Transverse colon (tissue), 4 donors: ENCODE measurements around the gene MEGF11. TPM values are rescaled to one million over a fixed set of nuclear protein-coding genes. Genes with fewer than 3 reads are reported as not detected.
A peak's percentile ranks its signal among the peaks of the same experiment; 100 is the strongest.
"Not testable (repeated sequence)": the region's sequence is repeated elsewhere in the genome, so short reads cannot be mapped to it uniquely, and the experiment has no call there.

Source experiments
- DNase-seq: peaks from one replicate; pipeline ENCODE4 v3.0.0-alpha.2; 2019
- H3K27ac ChIP-seq, 4 donors: fragments of 200-600 bp; sonication (generic); 2 replicates each; pipeline ENCODE4 v1.5.1; 2016 to 2018; ENCODE audit warnings: inconsistent platforms in 4 of 4
- H3K27me3 ChIP-seq: fragments of 200-600 bp; sonication (generic); 2 replicates; pipeline ENCODE4 v1.5.1; 2017; ENCODE audit warnings: inconsistent platforms
- H3K36me3 ChIP-seq, 4 donors: fragments of 200-600 bp; sonication (generic); 2 replicates each; pipeline ENCODE4 v1.5.1; 2017 to 2019; ENCODE audit warnings: inconsistent platforms in 4 of 4
- H3K4me1 ChIP-seq, 4 donors: fragments of 200-600 bp; sonication (generic); 2 replicates each; pipeline ENCODE4 v1.5.1; 2017 to 2020; ENCODE audit warnings: inconsistent platforms in 4 of 4
- H3K4me3 ChIP-seq, 4 donors: fragments of 200-600 bp; sonication (generic); 1 replicate in 1 of 4; 2 replicates in 3 of 4; pipeline versions ENCODE4 v1.5.1 to v1.6.1; 2017 to 2019; ENCODE audit warnings: inconsistent platforms in 4 of 4
- H3K9me3 ChIP-seq, 2 donors: fragments of 200-600 bp; sonication (generic); 2 replicates each; pipeline ENCODE4 v1.5.1; 2017 to 2019; ENCODE audit warnings: inconsistent platforms in 2 of 2
- EP300 ChIP-seq: sonication (generic); formaldehyde crosslinking; IDR thresholded peaks from one replicate; pipeline ENCODE4 v1.6.1; 2017; ENCODE audit warnings: antibody characterized with exemption, low read depth
- POLR2A ChIP-seq: fragments of 450-650 bp; IDR thresholded peaks from one replicate; pipeline ENCODE4 v1.6.1; 2016; ENCODE audit warnings: antibody characterized with exemption, mild to moderate bottlenecking, moderate library complexity
- POLR2AphosphoS5 ChIP-seq, 3 donors: sonication (generic); formaldehyde crosslinking; IDR thresholded peaks; one replicate each; pipeline ENCODE4 v1.6.1; 2016; ENCODE audit warnings: antibody characterized with exemption in 3 of 3
- WGBS, 2 donors: methylation state at CpG; one replicate each; pipeline ENCODE4 v1.1.5; 2018; ENCODE audit warnings: low coverage in 1 of 2; 5-methylcytosine and 5-hydroxymethylcytosine counted together
- in situ Hi-C, 4 donors: fragments of 200-750 bp; cut with MboI; loops; one replicate each; pipeline versions ENCODE4 v1.15.0 to v1.15.1; 2017; ENCODE audit warnings: low sequenced_read_pairs in 3 of 4, low pct_ligation_motif_present in 1 of 4, low pct_unique_long_range_greater_than_20kb in 1 of 4
- intact Hi-C: fragments of 100-400 bp; cut with DNase I; formaldehyde crosslinking; loops from one replicate; pipeline ENCODE4 v1.15.1; 2023; ENCODE audit warnings: low total_unique reads
- total RNA-seq, 4 donors: library from RNA; depleted of rRNA; stranded (reverse); fragments of >200 nt; gene quantifications; one replicate each; pipeline ENCODE4 v1.1.0, GENCODE V29; 2016
- TF ChIP-seq, protein P1 (sequence below), 5 experiments: fragments of 200-600 bp in 3 of 5; fragments of 450-650 bp in 2 of 5; sonication (generic) in 3 of 5; IDR thresholded peaks; 1 replicate in 2 of 5; 2 replicates in 3 of 5; pipeline ENCODE4 v1.5.1; 2016 to 2017; ENCODE audit warnings: antibody characterized with exemption in 5 of 5, inconsistent platforms in 3 of 5, mild to moderate bottlenecking in 2 of 5, moderate library complexity in 1 of 5

MEGF11 gene
- total RNA-seq, 4 donors from 2014 or later: 0.16 TPM; not detected in 3

DNA sequence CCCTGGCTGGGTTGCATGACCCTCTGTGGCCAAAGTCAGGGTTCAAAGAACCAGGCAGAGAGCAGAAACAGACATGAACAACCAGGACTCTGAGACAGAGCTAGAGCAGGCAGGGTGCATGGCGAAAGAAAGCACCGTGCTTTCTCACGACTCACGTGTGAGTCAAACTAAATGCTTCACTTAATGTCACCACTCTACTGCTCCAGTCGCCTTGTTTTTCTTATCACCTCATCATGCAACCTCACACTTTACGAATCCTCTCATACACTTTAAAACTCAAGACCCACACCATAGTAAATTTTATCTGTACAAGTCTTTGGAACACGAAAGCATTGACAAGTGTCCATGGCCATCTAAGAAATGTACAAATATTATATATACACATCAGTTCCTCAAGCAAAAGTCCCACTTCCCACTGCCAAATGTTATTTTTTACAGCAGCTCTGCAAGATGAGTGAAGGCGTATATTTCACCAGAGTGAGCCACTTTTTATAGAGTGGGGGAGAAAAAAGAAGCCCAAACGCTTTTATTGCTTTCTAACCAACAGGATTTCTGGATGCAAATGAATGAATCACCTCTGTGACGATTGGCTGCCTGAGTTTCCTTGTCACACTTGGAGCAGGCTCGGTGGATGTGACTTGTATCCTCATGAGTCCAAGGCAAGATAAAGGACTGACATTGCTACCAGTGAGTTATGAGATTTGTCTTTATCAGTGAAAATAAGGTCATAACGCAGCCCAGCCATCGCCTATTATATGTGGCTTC is 16.0 kb upstream of the MEGF11 start:
- Histone ChIP-seq H3K27me3 (no peaks in the 10 kb centered on the region), H3K4me1 (peaks cover 0 to 6% (median 0%) of the 10 kb centered on the region in 4 donors), H3K9me3 (no peaks in the 10 kb centered on the region), H3K27ac (no peak overlapping the region), H3K4me3 (no peak overlapping the region), H3K36me3 (no peaks in the 10 kb centered on the region)
- in situ Hi-C loops (no loop called here), intact Hi-C loops (no loop called here)
- 29 to 36% methylated on average over 8 to 13 of the region's 13 CpGs for WGBS, 2 donors
- no peak for TF ChIP-seq POLR2AphosphoS5 (IDR thresholded peaks at IDR 0.05)
- TF ChIP-seq, protein P1, sequence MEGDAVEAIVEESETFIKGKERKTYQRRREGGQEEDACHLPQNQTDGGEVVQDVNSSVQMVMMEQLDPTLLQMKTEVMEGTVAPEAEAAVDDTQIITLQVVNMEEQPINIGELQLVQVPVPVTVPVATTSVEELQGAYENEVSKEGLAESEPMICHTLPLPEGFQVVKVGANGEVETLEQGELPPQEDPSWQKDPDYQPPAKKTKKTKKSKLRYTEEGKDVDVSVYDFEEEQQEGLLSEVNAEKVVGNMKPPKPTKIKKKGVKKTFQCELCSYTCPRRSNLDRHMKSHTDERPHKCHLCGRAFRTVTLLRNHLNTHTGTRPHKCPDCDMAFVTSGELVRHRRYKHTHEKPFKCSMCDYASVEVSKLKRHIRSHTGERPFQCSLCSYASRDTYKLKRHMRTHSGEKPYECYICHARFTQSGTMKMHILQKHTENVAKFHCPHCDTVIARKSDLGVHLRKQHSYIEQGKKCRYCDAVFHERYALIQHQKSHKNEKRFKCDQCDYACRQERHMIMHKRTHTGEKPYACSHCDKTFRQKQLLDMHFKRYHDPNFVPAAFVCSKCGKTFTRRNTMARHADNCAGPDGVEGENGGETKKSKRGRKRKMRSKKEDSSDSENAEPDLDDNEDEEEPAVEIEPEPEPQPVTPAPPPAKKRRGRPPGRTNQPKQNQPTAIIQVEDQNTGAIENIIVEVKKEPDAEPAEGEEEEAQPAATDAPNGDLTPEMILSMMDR (IDR thresholded peaks at IDR 0.05): no peak
- no peak for TF ChIP-seq POLR2A
- TF ChIP-seq EP300: no peak
- DNase-seq: peak; percentile 40

DNA sequence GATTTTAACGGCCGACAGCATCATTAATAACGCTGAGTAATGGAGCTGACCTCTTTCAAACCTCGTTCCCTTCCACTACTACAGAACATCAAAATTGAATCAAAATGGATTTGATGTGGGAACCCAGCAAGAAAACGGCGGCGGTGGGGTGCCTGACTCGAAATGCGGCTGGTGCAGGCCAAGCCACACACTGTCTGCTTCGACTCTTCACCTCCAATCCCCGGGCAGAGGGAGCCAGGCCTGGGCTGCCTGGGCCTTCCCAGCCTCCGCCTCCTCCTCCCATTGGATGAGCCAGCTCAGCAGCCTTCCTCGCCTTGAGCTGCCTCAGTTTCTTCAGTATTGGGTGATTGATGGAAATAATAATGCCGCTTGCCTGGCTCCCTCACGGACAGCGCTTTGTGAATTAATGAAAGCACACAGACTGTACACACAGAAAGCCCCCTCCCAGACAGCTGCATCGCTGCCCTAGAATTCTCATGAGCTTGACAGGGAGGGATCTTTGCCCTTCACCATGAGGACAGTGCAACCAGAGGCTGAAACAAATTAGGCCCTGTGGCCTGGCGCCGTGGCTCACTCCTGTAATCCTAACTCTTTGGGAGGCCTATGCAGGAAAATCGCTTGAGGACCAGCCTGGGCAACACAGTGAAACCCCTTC is 11.4 kb upstream of the MEGF11 start:
- intact Hi-C loops (no loop called here), in situ Hi-C loops (no loop called here)
- Histone ChIP-seq H3K27me3 (peaks cover 12% of the 10 kb centered on the region), H3K36me3 (no peaks in the 10 kb centered on the region), H3K4me1 (peaks cover 0 to 6% (median 0%) of the 10 kb centered on the region in 4 donors), H3K9me3 (no peaks in the 10 kb centered on the region), H3K4me3 (no peak overlapping the region), H3K27ac (no peak overlapping the region)
- TF ChIP-seq POLR2A (no peak), POLR2AphosphoS5 (IDR thresholded peaks at IDR 0.05) (no peak), EP300 (no peak)
- TF ChIP-seq, protein P1 (IDR thresholded peaks at IDR 0.05): no peak
- 89 to 91% methylated on average over 6 to 20 of the region's 20 CpGs for WGBS, 2 donors
- DNase-seq: no peak

- DNase-seq, in situ Hi-C loops, H3K4me1 ChIP-seq, H3K4me3 ChIP-seq, H3K27ac ChIP-seq, H3K36me3 ChIP-seq, intact Hi-C loops, H3K9me3 ChIP-seq: not testable (repeated sequence)
- 96% methylated on average over 1 of the region's 1 CpG; no CpG with 5 or more reads in 1 of the 2 donors for WGBS, 2 donors
- peaks cover 18% of the 10 kb centered on the region for H3K27me3 ChIP-seq
These were observed 9.3 kb upstream of the MEGF11 start for GRCh38 chr15:66262837-66263236.

DNA sequence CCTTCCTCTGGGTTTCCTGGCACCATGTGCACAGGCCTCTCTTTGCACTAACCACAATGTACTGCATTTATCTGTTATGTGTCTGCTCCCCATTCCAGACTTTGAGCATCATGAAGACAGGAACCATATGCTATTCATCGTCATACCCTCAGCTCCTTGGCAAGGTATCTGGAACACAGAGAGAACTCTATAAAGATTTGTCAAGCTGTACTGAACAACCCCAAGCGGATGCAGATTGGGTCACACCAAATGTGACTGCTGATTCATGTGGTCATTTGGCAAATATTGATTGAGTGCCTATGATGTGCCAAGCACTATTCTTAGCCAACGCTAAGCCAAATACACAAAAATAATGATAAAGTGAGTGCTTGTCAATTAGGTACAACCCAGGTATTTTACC is 7.5 kb upstream of the MEGF11 start:
- H3K4me1 ChIP-seq: no peaks in the 10 kb centered on the region
- in situ Hi-C loops (no loop called here), intact Hi-C loops (no loop called here)
- no peak overlapping the region for H3K4me3 ChIP-seq
- no peak overlapping the region for H3K27ac ChIP-seq
- H3K9me3 ChIP-seq: no peaks in the 10 kb centered on the region
- no peaks in the 10 kb centered on the region for H3K36me3 ChIP-seq
- WGBS, 2 donors: 91% methylated on average over 3 of the region's 3 CpGs; no CpG with 5 or more reads in 1 of the 2 donors
- H3K27me3 ChIP-seq: peaks cover 34% of the 10 kb centered on the region
- DNase-seq: no peak
- TF ChIP-seq POLR2AphosphoS5 (IDR thresholded peaks at IDR 0.05): no peak
- no peak for TF ChIP-seq POLR2A
- TF ChIP-seq EP300: no peak

DNA sequence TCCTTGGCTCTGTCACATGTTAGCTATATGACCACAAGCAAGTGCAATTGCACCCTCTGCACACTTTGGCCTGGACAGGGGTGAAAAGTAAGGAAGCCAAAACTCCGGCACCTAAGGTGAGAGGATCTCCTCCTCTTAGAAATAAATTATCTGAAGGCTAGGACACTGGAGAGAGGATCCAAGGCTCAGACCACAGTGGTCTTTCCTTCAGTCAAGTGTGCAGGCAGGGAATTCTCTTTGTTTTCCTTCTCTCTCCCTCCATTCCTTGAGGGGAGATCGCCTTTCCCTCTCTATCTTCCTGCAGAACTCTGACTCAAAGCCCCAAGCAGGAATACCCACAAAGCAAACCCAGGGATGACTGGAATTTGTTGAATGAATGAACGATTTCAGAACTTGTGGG is 3.1 kb upstream of the MEGF11 start:
- no peak for DNase-seq
- Histone ChIP-seq H3K4me1 (peaks cover 5 to 30% (median 28%) of the 10 kb centered on the region in 4 donors), H3K27me3 (peaks cover 66% of the 10 kb centered on the region), H3K9me3 (no peaks in the 10 kb centered on the region), H3K4me3 (no peak overlapping the region), H3K27ac (no peak overlapping the region), H3K36me3 (no peaks in the 10 kb centered on the region)
- no peak for TF ChIP-seq POLR2AphosphoS5 (IDR thresholded peaks at IDR 0.05)
- TF ChIP-seq, protein P1 (IDR thresholded peaks at IDR 0.05): no peak
- 71% methylated on average over 3 of the region's 3 CpGs; no CpG with 5 or more reads in 1 of the 2 donors for WGBS, 2 donors
- in situ Hi-C loops (no loop called here), intact Hi-C loops (no loop called here)
